Stimulated activated CD4-positive, alpha-beta T cell treated with anti-CD3 and anti-CD28 coated beads, Interleukin-15, amount 100 ng/mL, for 24 hours (primary cell): Measurements from ENCODE around the gene DNAJC12.

Experiments used
- DNase-seq: peaks from one replicate; pipeline ENCODE4 v3.0.0-alpha.2; 2020

The DNAJC12 gene

GRCh38 chr10:67760272-67760671, 77.7 kb downstream of the DNAJC12 start:
- no peak for DNase-seq
